BE2C (cell line): ENCODE measurements around the gene TBXA2R.

Experiments used
- DNase-seq: peaks from one replicate; pipeline ENCODE4 v3.0.0-alpha.2; 2020
- H3K27me3 ChIP-seq: fragments of 250-450 bp; sonication (Bioruptor Pico); 2 replicates; pipeline ENCODE4 v1.5.1; 2020; ENCODE audit warnings: mild to moderate bottlenecking
- H3K36me3 ChIP-seq: fragments of 250-450 bp; sonication (Bioruptor Pico); 2 replicates; pipeline ENCODE4 v1.5.1; 2020; ENCODE audit warnings: mild to moderate bottlenecking
- H3K4me1 ChIP-seq: fragments of 250-450 bp; sonication (Bioruptor Pico); 2 replicates; pipeline ENCODE4 v1.5.1; 2020
- H3K4me3 ChIP-seq: 2 replicates; pipeline ENCODE4 v1.5.1; 2011; ENCODE audit warnings: low read depth, low read length
- H3K9me3 ChIP-seq: fragments of 250-450 bp; sonication (Bioruptor Pico); 2 replicates; pipeline ENCODE4 v1.5.1; 2020
- TF ChIP-seq, protein P1 (sequence below): IDR thresholded peaks from 2 replicates; pipeline ENCODE4 v1.5.1; 2012; ENCODE audit warnings: mild to moderate bottlenecking, low read depth, low read length

TBXA2R gene

DNA sequence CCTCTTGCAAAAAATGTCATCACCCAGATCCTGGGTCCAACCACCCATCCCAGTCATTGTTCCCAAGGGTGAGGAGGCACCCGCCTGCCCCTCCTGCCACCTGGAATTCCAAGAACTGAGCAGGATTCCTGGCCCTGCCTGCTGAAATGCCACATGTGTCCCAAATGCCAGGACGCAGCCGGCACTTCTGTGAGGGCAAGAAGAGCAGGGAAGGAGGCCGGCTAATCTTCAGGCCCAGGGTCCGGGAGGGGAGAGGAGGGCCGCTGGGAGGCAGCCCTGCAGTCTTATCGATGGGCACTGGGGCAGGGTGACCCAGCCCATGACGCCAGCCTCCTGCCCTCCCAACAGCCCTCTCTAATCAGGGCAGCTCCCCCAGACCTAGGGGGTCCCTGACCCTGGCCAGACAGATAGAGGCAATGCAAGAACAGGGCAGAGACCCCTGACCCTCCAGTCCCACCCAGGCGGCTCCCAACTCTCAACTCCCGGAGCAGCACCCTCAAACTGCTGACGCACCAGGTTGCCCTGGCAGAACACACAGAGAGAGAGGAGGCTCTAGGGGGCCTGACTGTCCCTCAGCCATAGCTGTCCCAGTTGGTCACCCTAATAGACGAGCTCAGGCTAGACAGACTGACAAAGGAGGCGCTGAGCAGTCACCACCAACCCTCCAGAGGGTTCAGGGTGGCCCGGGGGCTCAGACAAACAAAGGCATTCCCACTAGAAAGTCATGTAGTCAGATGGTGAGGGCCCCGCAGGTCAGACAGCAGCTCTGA is 50.8 kb downstream of the TBXA2R start:
- DNase-seq: no peak
- peak overlapping the region; percentile 71 for H3K4me3 ChIP-seq
- TF ChIP-seq, protein P1, sequence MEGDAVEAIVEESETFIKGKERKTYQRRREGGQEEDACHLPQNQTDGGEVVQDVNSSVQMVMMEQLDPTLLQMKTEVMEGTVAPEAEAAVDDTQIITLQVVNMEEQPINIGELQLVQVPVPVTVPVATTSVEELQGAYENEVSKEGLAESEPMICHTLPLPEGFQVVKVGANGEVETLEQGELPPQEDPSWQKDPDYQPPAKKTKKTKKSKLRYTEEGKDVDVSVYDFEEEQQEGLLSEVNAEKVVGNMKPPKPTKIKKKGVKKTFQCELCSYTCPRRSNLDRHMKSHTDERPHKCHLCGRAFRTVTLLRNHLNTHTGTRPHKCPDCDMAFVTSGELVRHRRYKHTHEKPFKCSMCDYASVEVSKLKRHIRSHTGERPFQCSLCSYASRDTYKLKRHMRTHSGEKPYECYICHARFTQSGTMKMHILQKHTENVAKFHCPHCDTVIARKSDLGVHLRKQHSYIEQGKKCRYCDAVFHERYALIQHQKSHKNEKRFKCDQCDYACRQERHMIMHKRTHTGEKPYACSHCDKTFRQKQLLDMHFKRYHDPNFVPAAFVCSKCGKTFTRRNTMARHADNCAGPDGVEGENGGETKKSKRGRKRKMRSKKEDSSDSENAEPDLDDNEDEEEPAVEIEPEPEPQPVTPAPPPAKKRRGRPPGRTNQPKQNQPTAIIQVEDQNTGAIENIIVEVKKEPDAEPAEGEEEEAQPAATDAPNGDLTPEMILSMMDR: no peak
- H3K4me1 ChIP-seq: no peaks in the 10 kb centered on the region
- H3K36me3 ChIP-seq: peaks cover 4% of the 10 kb centered on the region; the same call in 1 of the 2 replicates
- no peaks in the 10 kb centered on the region for H3K9me3 ChIP-seq
- H3K27me3 ChIP-seq: no peaks in the 10 kb centered on the region

DNA sequence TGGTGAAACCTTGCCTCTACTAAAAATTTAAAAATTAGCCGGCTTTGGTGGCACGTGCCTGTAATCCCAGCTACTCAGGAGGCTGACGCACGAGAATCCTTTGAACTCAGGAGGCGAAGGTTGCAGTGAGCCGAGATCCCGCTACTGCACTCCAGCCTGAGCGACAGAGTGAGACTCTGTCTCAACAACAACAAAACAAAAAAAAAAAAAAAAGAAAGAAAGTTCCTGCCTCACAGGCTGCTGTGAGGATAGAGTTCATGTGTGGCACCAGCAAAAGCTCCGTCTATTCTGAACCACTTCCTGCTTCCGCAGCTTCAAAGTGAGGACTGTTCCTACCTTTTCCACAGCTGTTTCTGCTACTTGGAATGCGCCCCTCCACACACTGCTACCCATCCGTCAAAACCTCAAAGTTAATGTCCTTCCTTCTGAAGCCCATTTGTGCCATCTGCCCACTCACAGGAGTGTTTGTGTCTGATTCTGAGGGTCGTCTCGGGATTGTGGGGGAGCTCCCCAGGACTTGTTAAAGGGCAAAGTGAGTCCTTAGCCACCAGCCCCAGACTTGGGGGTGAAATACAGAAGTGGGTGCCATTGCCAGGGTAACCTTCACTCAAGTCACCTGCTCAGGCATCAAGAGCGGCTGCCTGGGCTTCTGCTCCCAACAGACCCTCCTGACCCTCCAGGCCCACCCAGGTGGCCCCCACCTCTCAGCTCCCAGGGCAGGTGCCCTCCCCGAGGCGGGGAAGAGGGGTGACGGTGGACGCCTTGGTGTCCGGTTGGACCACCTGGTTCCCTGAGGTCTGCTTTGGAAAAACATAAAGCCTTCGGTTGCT is 52.2 kb downstream of the TBXA2R start:
- TF ChIP-seq, protein P1: no peak
- Histone ChIP-seq H3K27me3 (no peaks in the 10 kb centered on the region), H3K4me3 (no peak overlapping the region), H3K9me3 (no peaks in the 10 kb centered on the region), H3K36me3 (peaks cover 8% of the 10 kb centered on the region; the same call in 1 of the 2 replicates), H3K4me1 (no peaks in the 10 kb centered on the region)
- DNase-seq: no peak

DNA sequence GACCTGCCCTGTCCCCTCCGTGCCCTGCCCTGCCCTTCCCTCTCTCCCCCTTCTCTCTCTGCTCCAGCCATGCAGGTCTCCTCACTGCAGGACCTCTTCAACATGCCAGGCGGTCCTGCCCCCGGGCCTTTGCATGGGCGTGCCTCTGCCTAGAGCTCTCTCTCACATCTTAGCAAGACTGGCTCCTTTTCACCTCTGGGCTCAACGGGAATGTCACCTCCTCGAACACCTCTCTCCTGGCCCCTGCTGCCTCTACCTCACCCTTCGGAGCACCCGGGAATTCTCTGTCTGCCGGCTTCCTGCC is 54.9 kb downstream of the TBXA2R start:
- no peaks in the 10 kb centered on the region for H3K4me1 ChIP-seq
- TF ChIP-seq, protein P1: no peak

DNA sequence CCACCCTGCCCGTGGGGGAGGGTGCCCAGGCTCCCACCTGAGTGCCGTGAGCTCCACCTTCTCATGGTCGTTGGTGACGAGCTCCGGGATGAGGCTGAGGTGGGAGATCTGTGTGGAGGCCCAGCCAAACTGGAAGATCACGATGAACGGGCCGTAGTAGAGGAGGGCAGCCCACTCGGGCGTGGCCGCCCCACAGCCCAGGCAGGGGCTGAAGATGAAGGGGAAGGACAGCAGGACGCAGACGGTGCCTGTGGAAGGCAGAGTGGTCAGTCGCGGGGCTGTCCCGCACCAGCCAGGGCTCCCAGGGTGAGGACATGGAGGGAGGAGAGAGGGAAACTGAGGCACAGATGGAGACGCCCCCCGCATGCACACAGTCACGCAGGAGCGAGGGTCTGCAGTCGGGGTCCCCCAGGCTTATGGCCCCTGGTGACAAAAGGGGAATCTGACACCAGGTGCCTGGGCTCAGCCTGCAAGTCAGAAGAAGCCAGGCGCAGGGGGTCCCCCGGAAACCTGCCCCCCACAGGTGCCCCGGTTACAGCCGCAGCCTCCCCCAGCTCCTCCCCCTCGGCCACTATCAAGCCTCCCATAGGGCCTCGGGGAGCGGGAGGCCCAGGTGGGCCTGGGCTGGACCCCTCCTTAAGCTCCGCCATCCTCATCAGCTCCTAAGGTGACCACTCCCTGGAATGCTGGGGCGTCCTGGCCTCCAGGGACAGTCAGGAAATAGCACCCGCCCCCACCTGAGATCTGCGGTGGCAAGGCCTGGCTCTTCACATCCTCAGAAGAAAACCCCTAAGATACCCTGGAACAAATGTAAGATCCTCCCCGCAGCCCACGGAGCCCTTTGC is 55.5 kb downstream of the TBXA2R start:
- TF ChIP-seq, protein P1: no peak
- no peaks in the 10 kb centered on the region for H3K27me3 ChIP-seq
- H3K36me3 ChIP-seq: peaks cover 14% of the 10 kb centered on the region
- no peak for DNase-seq
- H3K4me1 ChIP-seq: no peaks in the 10 kb centered on the region
- H3K4me3 ChIP-seq: no peak overlapping the region
- H3K9me3 ChIP-seq: no peaks in the 10 kb centered on the region

More for the DNA sequence above, 54.9 kb downstream of the TBXA2R start:
- Histone ChIP-seq H3K36me3 (peaks cover 14% of the 10 kb centered on the region), H3K4me3 (no peak overlapping the region), H3K9me3 (no peaks in the 10 kb centered on the region), H3K27me3 (no peaks in the 10 kb centered on the region)
- DNase-seq: no peak

DNA sequence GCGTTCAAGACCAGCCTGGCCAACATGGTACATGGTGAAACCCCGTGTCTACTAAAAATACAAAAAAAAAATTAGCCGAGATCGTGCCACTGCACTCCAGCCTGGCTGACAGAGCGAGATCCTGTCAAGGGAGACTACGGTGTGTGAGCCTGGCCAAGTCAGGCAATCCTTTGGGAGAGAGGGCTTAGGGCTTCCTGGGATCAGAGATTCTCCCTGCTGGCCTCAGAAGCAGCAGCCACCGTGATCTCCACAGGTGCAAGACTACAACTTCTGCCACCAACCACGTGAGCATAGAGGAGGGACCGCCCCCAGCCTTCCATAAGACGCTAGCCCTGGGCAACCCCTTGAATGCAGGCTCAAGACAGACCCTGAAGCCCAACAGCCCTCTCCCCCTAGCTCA is 56.9 kb downstream of the TBXA2R start:
- Histone ChIP-seq H3K36me3 (peaks cover 22% of the 10 kb centered on the region), H3K4me1 (no peaks in the 10 kb centered on the region), H3K27me3 (no peaks in the 10 kb centered on the region), H3K4me3 (no peak overlapping the region), H3K9me3 (no peaks in the 10 kb centered on the region)
- no peak for DNase-seq
- TF ChIP-seq, protein P1: no peak
